A549 (cell line): ENCODE results near the gene MST1.

Experiments used
- CEBPB ChIP-seq, 2 experiments: fragments of >200 bp in 1 of 2; sonication (Bioruptor Twin) in 1 of 2; formaldehyde crosslinking in 1 of 2; IDR thresholded peaks; 2 replicates each; pipeline ENCODE4 v1.6.1; 2012 to 2016
- CHD2 ChIP-seq: fragments of 150-350 bp; IDR thresholded peaks from 2 replicates; pipeline ENCODE4 v1.6.1; 2014; ENCODE audit warnings: low read length; ENCODE audit not compliant: partially characterized antibody
- CTCF ChIP-seq: fragments of >200 bp; sonication (Bioruptor Twin); formaldehyde crosslinking; IDR thresholded peaks from 3 replicates; pipeline ENCODE4 v1.5.1; 2016
- E2F6 ChIP-seq: IDR thresholded peaks from 2 replicates; pipeline ENCODE4 v1.6.1; 2012; ENCODE audit warnings: low read depth, borderline replicate concordance
- EP300 ChIP-seq, 2 experiments: fragments of >200 bp; sonication (Bioruptor Twin); formaldehyde crosslinking; IDR thresholded peaks; 2 replicates in 1 of 2; 3 replicates in 1 of 2; pipeline ENCODE4 v1.6.1; 2016 to 2017
- KDM5A ChIP-seq: fragments of 200-600 bp; sonication (generic); IDR thresholded peaks from 2 replicates; pipeline ENCODE4 v1.6.1; 2016; ENCODE audit warnings: antibody characterized with exemption, mild to moderate bottlenecking
- MAZ ChIP-seq: fragments of 150-350 bp; IDR thresholded peaks from 2 replicates; pipeline ENCODE4 v1.6.1; 2014; ENCODE audit warnings: antibody characterized with exemption, low read depth, low read length, borderline replicate concordance
- NPAS2 ChIP-seq: fragments of 250-450 bp; sonication (Bioruptor Pico); IDR thresholded peaks from 2 replicates; pipeline ENCODE4 v1.8.0; 2022; ENCODE audit warnings: mild to moderate bottlenecking, moderate library complexity, borderline replicate concordance
- POLR2A ChIP-seq: IDR thresholded peaks from 2 replicates; pipeline ENCODE4 v1.6.1; 2012; ENCODE audit warnings: mild to moderate bottlenecking, low read length
- RAD21 ChIP-seq, 2 experiments: fragments of >200 bp in 1 of 2; sonication (Bioruptor Twin) in 1 of 2; formaldehyde crosslinking in 1 of 2; IDR thresholded peaks in 1 of 2; conservative IDR thresholded peaks in 1 of 2; 2 replicates in 1 of 2; 3 replicates in 1 of 2; pipeline ENCODE4 v1.6.1; 2012 to 2018; ENCODE audit warnings: inconsistent platforms in 1 of 2
- TF ChIP-seq, protein P1 (sequence below): fragments of 150-350 bp; IDR thresholded peaks from 2 replicates; pipeline ENCODE4 v1.6.1; 2014; ENCODE audit warnings: low read depth, mild to moderate bottlenecking, low read length

GRCh38 chr3:49668414-49668797, 20.9 kb downstream of the MST1 start:
- TF ChIP-seq CTCF (no peak), RAD21 (conservative IDR thresholded peaks at IDR 0.05 in 1 of 2, IDR thresholded peaks at IDR 0.05 in 1 of 2) (no peak), E2F6 (no peak), EP300 (IDR thresholded peaks at IDR 0.05) (no peak), CEBPB (IDR thresholded peaks at IDR 0.05) (no peak), MAZ (no peak), POLR2A (no peak), KDM5A (no peak), NPAS2 (no peak), CHD2 (no peak)
- TF ChIP-seq, protein P1, sequence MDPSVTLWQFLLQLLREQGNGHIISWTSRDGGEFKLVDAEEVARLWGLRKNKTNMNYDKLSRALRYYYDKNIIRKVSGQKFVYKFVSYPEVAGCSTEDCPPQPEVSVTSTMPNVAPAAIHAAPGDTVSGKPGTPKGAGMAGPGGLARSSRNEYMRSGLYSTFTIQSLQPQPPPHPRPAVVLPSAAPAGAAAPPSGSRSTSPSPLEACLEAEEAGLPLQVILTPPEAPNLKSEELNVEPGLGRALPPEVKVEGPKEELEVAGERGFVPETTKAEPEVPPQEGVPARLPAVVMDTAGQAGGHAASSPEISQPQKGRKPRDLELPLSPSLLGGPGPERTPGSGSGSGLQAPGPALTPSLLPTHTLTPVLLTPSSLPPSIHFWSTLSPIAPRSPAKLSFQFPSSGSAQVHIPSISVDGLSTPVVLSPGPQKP = no peak
